Stimulated activated CD4-positive, alpha-beta T cell treated with anti-CD3 and anti-CD28 coated beads, TNF-alpha, amount 100 ng/mL, for 4 hours (primary cell): ENCODE measurements around the gene TAF3.

Experiments used
- DNase-seq, 3 experiments: peaks; one replicate each; pipeline ENCODE4 v3.0.0-alpha.2; 2020; ENCODE audit warnings: low read depth in 3 of 3

The TAF3 gene

DNA sequence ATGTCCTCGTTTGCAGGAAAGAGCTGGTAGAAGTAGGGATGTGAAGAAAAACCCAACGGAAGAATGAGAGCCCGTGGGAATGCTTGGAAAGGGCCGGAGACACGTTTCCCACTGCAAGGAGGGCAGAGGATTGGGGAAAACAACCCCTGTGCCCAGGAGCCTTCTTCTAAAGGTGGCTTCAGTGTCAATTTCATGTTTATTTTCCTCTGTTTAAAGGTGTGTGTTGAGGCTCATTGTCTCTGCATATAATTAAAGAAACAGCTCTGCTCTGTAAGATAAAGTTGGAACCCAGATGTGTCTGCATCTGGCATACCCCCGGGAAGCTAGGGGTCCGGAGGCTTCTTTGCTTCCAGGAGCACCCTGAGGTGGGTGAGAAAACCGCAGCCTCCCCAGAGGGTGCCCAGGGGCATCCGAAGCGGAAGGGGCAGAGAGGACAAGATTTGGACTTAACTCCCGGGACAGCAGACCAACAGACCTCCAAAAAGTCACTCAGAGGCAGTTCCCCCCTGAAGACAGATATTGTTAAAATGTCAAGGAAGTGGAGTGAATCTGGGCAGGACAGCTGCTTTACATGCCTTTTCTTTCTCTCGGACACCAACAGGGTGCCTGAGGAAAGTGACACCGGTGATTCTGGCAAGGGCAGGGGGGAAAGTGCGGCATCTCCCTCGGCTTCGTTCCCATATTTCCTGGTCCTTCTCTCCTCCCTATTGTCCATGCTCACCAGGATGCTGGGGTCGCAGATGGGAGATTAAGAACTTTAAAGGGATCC is 227.6 kb downstream of the TAF3 start:
- no peak for DNase-seq

GRCh38 chr10:8047452-8048280 is 229.4 kb downstream of the TAF3 start:
- DNase-seq: no peak

- DNase-seq: peak in 1 of 3 experiments; percentile 51
These were observed 230.1 kb downstream of the TAF3 start for GRCh38 chr10:8048281-8049008.

GRCh38 chr10:8049045-8049864 is 230.9 kb downstream of the TAF3 start:
- no peak for DNase-seq

DNA sequence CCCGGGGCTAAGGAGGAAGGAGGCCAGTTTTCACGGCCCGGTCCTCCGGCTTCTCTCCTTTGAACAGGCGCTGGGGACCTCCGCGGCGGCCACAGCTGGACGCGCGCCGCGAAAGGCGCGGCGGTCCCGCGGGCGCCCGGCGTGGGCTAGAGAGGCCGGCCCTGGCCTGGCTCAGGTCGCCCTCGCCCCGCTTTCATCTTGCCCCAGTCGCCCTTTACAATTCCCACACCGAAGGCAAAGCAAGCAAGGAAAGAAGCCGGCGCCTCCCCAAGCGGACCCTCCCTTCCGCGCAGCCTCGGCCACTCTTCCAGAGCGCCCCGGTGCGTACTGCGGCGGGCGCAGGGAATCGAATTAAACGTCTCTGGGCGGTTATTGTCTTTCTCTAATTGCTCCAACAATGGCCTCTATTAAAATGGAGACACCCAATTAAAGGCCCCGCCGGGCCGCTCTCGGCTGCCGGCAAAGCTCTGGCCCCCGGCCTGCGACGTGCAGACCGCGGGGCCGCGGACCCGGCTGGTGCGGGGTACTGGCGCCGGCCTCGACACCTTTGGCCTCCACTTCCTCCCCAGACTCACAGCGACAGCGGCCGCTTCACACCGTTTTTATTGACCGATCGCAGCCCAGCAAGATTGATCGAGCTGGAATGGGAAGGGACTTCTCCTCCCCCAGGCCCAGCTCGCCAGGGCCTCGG is 231.7 kb downstream of the TAF3 start:
- no peak for DNase-seq

DNA sequence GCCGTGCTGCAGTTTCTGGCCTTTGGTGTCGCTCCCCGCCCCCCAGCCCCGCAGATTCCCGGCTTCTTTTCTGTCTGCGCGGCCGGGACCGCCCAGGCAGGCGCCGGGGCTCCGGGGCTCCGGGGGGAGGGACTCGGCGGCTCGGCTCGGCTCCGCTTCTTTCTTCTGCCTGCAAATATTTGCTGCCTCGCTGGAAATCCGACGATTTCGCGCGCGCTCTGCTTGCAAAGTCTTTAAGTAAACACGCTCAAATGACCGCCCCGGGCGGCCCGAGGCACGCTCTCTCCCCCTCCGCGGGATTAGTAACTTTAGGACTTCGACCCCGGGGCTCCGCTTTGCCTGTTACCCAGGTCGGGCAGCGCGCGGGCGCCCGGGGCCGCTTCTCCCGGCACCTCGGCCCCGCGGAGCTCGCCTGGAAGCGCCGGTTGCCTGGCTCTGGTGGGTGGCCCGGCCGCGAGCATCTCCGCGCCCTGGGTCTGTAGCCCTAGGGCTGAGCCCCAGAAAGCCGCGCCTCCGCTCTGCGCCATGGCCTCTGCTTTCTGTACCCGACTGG is 232.3 kb downstream of the TAF3 start:
- DNase-seq: no peak

DNA sequence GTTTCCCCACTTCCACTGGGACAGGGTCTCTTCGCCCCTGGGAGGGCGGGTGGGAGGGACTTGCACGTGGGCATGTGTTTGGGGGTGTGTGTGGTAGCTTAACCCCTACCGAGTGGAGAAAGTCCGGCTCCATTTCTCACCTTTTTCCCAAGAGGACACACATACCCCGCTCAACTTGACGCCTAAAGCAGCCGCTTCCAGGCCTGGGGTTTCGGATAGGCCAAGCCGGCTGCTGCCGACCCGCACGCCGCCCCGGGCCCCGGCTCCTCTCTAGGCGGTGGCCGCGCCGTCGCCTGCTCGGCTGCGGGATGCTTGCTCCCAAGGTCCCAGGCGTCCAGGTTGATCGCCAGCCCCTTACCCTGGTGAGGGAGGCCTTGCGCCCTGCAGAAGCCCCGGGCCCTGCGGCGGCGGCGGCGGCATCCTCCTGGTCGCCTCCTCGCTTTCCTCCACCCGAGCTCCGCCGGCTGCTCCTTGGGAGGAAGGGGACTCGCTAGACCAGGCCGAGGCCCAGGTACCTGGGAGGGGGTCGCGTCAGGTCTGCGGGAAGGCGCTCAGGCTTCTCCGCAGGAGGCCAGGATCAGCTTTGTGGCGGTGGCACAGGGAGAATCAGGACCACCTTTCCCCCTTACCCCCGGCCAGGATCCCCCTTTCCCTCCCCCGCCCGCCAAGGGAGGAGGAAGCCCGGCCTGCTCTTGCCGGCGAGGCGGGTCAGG is 233.0 kb downstream of the TAF3 start:
- no peak for DNase-seq

GRCh38 chr10:8051851-8052257 is 233.5 kb downstream of the TAF3 start:
- no peak for DNase-seq

DNA sequence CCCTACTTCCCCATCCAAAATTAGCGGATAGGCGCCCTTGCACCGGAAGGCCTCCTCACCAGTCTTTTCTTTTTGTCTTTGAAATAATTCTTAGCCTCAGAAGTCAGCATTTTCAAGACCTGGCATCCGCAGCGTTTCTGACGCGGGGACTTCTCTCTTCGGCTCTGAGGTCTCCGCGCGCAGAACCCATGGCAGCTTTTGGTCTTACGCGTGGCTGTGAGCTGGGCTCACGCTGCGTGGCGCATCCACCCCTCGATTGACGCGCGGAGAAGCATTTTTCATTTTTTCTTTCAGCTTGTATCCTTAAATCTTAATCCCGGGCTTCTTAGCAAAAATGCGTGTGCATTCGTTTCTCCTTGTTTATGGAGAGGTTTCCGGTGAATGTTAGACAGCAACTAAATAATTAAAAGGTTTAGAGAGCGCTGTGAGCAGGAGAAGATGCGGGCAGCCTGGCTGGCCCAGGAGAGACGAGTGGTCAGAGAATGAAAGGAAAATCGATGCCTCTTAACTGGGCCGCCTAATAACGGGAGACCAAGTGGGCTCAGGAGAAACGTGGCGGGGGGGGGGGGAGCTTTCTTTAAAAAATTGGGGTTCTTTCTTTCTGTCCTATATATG is 234.1 kb downstream of the TAF3 start:
- DNase-seq: no peak

- no peak for DNase-seq
These were observed 234.7 kb downstream of the TAF3 start for GRCh38 chr10:8052956-8053445.

GRCh38 chr10:8053446-8054243 is 235.3 kb downstream of the TAF3 start:
- DNase-seq: peak; percentile 93 to 97 (median 94)

- DNase-seq: no peak
These were observed 235.9 kb downstream of the TAF3 start for GRCh38 chr10:8054244-8054493.

GRCh38 chr10:8054494-8055407 is 236.4 kb downstream of the TAF3 start, which contains the start of gene GATA3:
Gene GATA3, plus strand, starts transcription at chr10:8054688. Its CDS starts 968 bp downstream, at chr10:8055656.
- DNase-seq: peak in 2 of 3 experiments; percentile 60 to 65

DNA sequence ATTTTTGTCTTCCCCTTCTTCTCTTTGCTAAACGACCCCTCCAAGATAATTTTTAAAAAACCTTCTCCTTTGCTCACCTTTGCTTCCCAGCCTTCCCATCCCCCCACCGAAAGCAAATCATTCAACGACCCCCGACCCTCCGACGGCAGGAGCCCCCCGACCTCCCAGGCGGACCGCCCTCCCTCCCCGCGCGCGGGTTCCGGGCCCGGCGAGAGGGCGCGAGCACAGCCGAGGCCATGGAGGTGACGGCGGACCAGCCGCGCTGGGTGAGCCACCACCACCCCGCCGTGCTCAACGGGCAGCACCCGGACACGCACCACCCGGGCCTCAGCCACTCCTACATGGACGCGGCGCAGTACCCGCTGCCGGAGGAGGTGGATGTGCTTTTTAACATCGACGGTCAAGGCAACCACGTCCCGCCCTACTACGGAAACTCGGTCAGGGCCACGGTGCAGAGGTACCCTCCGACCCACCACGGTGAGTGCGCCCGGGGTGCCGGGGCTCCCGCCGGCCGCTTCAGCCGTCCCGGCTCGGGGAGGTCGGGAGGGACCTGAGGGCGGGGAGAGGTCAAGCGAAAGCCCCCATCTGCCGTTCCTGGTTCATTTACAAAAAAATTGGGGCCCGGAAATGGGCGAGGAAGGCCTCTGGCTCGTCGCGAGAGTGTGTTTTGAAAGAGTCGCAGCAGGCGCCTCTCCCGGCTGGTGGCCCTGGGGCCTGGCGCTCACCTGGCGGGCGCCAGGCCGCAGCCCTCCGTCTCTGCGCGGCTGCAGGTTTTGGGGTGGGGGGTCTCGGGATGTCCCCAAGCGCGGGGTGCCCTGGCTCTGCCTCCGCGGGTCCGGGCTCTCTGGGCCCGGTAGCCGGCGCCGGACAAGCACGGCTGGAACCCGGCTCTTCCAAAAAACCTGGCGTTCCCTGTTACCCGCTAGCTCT is 237.4 kb downstream of the TAF3 start:
- DNase-seq: no peak

- no peak for DNase-seq
These were observed 238.1 kb downstream of the TAF3 start for GRCh38 chr10:8056378-8056777.

DNA sequence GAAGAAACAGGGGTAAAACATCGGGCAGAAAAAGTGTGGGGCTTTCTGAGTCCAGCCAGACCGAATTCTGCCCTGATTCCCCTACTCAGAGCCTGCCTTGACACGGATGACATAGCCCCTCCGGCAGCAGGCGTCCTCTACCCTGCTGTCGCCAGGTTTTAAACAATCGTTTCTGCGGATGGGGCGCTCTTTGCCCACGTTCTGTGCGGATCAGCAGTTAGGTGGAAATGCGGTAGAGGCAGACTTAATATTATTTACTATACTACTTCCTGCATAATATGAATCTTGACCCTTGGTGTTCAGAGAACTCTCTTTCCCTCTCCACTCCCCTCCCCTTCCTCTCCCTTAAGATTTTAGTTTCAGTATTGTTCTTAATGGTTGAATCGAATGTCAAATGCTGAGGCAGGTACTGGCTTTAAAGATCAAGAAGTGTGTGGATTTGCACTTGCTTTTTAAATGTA is 238.6 kb downstream of the TAF3 start:
- no peak for DNase-seq
